ENCODE measurements around the gene INPP5A.

DNA sequence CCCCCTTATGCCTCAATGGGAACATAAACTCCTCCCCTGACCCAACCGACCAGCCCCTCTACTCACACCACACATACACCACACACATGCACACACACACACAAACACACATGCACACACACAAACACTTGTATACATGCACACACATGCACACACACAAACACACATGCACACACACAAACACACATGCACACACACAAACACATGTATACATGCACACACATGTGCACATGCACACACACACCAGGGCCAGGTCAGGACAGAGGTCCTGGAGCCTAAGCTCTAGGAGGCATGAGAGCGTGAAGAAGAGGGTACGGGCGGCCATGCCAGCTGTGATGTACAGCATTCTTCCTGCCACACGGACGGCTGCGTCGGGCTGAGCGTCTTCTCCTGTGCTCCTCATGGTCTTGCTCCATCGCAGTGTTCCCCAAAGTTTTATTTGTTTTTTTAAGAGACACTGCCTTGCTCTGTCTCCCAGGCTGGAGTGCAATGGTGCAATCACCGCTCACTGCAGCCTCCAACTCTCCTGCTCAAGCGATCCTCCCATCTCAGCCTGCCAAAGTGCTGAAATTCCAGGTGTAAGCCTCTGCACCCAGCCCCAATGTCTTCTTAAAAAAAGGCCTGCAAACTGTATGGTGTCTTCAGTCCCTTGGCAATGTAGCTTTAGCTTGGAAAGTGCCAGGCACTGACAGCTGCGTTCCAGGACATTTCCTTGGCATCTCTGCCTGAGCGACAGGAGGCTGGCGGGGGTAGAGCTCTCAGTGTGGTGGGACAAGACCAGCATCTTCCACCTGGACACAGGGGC, 38.8 kb upstream of the INPP5A start:
- TF ChIP-seq, protein P1, sequence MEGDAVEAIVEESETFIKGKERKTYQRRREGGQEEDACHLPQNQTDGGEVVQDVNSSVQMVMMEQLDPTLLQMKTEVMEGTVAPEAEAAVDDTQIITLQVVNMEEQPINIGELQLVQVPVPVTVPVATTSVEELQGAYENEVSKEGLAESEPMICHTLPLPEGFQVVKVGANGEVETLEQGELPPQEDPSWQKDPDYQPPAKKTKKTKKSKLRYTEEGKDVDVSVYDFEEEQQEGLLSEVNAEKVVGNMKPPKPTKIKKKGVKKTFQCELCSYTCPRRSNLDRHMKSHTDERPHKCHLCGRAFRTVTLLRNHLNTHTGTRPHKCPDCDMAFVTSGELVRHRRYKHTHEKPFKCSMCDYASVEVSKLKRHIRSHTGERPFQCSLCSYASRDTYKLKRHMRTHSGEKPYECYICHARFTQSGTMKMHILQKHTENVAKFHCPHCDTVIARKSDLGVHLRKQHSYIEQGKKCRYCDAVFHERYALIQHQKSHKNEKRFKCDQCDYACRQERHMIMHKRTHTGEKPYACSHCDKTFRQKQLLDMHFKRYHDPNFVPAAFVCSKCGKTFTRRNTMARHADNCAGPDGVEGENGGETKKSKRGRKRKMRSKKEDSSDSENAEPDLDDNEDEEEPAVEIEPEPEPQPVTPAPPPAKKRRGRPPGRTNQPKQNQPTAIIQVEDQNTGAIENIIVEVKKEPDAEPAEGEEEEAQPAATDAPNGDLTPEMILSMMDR (IDR thresholded peaks at IDR 0.05): no peak
- TF ChIP-seq POLR2AphosphoS5 (IDR thresholded peaks at IDR 0.05) (no peak), EP300 (IDR thresholded peaks at IDR 0.05; ENCODE audit: low read depth) (no peak), POLR2A (IDR thresholded peaks at IDR 0.05) (no peak)

All from transverse colon (tissue), 4 donors.